Stimulated activated CD4-positive, alpha-beta T cell treated with anti-CD3 and anti-CD28 coated beads, Interleukin-1b, Interleukin-23, amount 100 ng/mL, for 1 hour (primary cell): ENCODE results near the gene CASP3.
"Not testable (repeated sequence)": the region's sequence is repeated elsewhere in the genome, so short reads cannot be mapped to it uniquely, and the experiment has no call there.

Experiments
- DNase-seq, 2 donors: peaks; one replicate each; pipeline ENCODE4 v3.0.0-alpha.2; 2020; ENCODE audit warnings: low read depth in 2 of 2

CASP3 gene

DNA sequence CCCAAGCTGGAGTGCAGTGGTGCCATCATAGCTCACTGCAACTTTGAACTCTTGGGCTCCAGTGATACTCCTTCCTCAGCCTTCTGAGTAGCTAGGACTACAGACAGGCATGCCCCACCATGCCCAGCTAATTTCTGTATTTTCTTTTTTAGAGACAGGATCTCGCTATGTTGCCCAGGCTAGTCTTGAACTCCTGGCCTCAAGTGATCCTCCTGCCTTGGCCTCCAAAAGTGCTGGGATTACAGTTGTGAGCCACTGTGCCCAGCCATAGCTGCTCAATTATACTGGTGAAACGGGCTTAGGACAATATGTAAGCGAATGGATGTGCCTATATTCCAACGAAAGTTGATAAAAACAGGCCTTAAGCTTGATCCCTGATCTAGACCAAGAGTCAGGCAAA, 13.1 kb downstream of the CASP3 start:
- DNase-seq: no peak

DNA sequence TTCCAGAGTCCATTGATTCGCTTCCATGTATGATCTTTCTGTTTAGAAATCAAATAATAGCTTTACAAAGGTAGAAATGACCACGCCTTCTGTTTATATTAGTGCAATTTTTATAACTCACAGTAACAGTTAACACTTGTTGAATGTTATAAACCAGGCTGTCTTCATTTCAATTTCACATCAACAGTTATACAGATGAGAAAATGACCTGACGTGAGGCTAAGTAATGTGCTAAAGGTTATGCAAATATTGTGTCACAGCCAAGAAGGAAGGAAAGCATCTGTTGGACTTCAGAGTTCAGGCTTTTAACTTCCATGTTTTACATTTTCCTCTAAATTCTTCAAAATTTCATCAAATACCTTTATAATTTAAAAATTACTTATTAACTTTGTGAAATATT, 13.9 kb downstream of the CASP3 start:
- DNase-seq: no peak

DNA sequence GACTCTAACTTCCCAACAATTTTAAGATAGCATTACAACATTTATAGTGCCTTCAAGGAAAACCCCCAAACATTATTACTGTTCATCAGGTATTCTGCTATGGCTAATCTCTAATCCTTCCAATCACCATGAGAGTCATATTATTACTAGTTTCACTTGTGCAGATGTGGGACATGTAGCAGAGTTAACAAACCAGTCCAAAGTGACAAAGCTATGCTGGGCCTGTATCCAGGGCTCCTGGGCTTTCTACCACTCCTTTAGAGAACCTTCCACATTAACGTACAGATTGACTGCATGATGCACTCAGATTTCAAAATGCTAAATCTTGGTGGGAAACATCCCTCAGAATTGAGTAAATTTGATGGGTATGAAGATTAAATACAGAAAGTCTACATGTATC, 16.4 kb downstream of the CASP3 start:
- no peak for DNase-seq

DNA sequence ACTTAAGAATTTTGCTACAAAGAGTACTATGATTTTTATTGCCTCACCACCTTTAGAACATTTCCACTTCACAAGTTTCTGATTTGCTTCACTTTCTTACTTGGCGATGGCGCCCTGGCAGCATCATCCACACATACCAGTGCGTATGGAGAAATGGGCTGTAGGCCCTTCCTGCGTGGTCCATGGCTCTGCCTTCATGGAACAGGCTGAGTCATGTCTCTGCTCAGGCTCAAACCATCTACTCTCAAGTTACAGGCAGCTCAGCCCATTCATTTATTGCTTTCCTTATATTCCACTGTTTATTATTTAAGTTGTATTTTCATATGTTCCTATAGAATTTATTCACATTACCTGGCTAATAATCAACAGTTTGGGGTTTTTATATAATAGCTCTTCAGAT, 21.1 kb downstream of the CASP3 start:
- no peak for DNase-seq

DNA sequence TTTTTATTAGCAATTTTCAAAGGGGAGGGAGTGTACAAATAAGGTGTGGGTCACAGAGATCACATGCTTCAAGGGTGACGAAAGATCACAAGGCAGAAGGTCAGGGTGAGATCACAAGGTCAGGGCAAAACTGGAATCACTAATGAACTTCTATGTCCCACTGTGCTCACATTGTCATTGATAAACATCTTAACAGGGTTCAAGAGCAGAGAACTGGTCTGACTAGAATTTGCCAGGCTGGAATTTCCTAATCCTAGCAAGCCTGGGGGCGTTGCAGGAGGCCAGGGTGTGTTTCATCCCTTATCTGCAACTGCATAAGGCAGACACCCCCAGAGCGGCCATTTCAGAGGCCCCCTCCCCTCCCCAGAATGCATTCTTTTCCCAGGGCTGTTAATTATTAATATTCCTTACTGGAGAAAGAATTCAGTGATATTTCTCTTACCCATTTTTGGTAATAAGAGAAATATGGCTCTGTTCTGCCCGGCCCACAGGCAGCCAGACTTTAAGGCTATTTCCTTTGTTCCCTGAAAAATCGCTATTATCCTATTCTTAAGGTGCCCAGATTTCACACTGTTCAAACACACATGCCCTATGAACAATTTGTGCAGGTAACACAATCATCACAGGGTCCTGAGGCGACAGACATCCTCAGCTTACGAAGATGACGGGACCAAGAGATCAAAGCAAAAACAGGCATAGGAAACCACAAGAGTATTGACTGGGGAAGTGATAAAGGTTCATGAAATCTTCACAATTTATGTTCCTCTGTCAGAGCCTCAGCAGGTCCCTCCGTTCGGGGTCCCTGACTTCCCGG, 23.3 kb downstream of the CASP3 start:
- DNase-seq: not testable (repeated sequence)

DNA sequence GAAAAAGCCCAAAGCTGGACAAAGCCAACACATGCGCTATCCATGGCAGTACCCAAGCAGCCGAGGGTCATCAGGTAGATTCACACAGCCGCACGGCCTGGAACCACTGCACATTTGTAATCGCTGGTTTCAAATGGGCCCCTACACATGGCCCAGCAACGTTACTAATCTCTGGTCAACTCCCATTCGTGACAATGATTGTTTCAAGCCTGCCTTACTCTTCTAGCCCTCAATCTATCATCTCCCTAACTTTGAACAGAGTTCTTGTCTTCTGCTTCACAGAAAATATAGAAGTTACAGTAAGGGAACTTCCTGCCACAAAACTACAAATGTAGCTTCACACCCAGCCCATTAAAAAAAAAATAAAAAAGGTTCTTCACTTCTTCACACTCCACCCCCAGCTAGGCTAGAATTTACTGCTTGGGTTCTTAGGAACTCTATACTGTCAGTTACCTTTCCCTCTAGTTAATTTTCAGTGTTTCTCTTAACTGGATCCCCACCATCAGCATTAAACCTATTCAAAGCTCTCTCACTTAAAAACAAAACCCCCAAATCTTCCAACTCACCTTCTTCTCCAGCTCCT, 24.2 kb downstream of the CASP3 start:
- no peak for DNase-seq

DNA sequence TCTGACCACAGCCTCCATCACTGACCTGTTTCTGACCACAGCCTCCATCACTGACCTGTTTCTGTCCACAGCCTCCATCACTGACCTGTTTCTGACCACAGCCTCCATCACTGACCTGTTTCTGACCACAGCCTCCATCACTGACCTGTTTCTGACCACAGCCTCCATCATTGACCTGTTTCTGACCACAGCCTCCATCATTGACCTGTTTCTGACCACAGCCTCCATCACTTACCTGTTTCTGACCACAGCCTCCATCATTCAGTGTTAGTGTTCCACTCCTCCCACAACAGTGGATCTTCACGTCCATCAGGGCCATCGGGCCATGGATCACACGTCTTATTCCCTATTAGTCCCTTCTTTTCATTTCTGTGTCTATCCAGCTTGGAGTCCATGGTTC, 24.7 kb downstream of the CASP3 start:
- DNase-seq: not testable (repeated sequence)

DNA sequence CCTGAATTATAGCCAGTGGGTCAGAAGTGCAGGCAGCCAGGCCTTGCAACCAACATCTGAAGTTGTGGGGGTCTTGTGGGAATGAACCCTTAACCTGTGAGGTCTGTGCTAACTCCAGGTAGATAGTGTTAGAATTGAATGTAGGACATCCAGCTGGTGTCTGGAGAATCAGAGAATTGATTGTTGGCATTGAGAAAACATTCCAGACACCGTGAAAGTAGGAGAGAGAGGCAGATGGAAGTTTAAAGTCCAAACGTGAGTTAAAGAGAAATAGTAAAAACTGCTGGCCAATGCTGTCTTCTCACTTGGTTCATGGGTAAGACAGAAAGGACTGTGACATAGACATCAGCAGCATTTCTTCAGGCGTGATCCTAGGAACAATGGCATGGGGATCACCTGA, 27.7 kb downstream of the CASP3 start:
- no peak for DNase-seq

DNA sequence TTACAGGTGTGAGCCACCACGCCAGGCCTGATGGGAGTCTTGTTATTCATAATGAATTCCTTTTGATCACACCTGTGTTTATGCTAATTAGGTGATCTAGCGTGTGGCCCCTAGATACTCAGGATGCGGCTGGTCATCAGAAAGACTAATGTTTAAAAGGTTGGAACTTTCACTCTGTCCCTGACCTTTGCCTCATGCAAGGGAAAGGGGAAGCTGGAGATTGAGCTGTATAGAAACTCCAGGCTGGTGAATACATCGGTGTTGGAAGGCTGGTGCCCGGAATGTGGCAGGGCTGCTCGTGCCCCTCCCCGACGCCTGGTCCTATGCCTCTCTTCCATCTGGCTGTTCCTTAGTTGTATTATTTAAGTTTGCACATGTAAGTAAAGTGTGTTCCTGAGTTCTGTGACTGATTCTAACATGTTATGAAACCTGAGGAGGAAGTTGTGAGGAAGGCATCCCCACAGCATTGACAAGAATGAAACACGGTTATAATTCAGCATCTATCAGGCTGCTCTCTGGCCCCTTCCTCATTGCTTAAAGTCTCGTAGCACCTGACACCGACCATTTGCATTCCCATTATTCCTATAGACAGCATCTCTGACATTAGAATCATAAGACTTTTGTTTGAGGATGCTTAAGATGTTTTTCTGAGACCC, 28.9 kb downstream of the CASP3 start:
- no peak for DNase-seq

DNA sequence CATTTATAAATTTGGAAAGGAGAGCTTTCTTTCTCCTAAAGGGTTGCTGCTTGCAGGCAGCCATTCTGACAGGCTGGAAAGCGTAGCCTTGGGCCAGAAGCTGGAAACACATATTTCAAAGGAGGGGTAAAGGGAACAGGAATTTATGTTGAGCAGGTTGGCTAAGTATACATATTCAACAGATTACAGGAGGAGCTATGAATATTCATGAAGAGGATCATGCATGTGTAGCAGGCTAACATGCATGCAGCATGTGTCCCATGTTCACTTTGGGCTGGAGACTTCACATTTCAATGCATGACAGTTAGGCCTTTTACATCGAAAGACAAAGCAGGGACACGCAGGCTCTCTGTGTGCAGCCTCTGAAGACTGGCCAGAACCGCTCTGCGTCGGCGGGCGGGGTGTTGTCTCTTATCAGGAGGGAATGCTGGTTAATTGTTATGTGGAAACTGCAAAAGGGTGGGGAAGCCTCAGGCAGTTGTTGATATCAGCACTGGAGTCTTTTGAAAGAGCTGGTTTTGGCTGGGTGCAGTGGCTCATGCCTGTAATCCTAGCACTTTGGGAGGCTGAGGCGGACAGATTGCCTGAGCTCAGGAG, 31.5 kb downstream of the CASP3 start:
- no peak for DNase-seq

DNA sequence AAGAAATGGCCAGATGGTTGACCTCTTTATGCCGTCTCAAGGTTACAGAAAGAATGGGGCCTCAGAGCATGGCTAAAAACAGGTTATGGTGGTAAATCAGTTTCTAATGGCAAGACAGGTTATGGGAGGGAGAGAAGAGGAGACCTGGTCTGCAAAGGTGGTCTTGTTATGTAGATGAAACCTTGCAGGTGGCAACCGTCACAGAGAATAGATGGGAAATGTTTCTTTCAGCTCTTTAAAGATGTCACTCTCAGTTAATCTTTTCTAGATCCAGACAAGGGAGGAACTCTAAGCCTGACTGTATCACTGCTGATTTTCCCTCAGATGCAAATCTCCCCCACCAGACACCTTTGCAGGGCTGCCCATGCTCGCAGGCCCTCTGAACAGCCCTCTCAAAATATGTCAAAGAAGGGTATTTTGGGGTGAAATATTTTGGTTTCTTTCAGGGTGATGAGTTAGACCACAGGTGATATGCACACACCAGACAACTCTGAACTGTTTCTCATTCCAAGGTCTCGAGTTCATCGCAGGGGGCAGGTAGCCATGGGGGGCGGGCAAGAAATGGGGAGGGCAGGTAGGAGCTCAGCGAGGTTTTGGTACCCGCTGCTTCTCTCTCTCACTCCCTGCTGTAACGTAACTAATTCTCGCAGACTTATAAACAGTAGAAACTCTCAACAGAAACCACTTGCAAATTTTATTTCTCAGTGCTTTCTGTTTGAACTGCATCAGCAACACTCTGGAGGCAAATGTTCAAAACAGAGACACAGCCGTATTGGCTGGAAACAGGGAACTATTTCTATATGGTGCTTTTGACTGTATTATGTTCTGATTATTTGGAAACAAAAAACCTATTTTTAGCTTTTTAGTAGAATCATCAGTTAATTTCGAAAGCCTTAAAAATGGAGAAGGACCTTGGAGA, 32.4 kb downstream of the CASP3 start:
- no peak for DNase-seq

DNA sequence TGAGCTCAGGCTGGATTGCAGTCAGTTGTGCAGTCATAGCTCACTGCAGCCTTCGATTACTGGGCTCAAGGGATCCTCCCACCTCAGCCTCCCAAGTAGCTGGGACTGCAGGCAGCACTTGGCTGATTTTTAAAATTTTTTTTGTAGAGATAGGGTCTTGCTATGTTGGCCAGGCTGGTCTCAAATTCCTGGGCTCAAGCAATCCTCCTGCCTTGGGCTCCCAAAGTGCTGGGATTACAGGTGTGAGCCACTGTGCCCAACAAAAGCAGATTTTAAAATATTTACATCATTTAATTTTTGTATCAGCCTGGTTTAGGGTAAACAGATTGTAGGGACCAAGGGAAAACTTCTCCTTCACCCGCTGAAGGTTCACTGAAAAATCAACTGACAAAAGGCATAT, 33.1 kb downstream of the CASP3 start:
- DNase-seq: not testable (repeated sequence)

DNA sequence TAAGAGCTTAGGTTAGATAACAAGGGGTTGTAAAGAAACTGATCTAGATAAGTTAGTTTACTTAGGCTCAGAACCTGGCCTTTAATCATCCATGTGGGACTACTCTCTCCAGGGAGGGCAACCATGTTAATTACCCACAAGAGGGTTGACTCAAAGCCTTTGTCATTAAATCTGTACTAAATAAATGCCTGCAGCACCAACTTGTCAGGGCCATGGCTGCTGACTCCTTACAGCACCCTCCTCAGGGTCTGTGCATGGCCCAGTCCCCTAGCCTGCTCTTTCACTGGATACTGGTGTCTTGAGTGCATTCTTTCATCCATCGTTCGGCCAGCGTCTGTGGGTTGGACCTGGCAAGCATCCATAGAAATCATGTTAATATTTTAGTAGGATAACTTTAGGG, 34.7 kb downstream of the CASP3 start:
- no peak for DNase-seq

DNA sequence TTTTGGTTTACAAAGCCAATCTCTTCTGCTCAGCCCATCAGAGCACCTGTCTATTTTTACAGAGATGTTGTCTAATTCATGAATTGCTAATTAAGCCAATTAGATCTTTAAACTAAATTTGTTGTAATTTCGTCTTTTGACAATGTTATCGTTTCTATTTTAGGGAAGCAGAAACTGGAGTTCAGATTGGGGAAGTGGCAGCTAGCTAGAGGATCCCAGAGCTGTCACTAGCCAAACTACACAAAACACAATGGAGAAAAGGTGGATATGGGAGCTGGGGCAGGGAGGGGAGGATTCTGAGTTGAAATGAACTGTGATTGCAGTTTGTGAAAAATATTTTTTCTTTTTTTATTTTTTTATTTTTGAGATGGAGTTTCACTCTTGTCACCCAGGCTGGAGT, 35.8 kb downstream of the CASP3 start:
- no peak for DNase-seq

DNA sequence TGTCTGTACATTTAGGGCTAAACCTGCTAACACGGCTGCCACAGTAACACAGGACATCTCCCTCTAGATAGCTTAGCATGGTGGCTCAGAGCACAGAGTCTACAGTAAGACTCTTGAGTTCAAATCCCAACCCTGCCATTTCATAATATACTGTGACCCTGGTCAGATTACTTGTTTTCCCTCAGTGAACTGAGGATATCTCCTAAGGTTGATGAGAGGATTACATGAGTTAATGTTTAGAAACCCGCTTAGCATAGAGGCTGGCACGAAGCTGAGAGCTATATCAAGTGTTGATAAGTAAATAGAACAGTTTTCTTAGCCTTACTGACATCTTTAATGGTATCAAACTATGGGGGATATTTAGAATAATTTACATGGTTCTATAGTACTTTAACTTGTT, 37.2 kb downstream of the CASP3 start:
- no peak for DNase-seq

DNA sequence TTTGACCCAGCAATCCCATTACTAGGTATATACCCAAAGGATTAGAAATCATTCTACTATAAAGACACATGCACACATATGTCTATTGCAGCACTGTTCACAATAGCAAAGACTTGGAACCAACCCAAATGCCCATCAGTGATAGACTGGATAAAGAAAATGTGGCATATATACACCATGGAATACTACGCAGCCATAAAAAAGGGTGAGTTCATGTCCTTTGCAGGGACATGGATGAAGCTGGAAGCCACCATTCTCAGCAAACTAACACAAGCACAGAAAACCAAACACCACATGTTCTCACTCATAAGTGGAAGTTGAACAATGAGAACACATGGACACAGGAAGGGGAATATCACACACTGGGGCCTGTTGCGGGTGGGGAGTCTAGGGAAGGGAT, 41.8 kb downstream of the CASP3 start:
- DNase-seq: not testable (repeated sequence)

DNA sequence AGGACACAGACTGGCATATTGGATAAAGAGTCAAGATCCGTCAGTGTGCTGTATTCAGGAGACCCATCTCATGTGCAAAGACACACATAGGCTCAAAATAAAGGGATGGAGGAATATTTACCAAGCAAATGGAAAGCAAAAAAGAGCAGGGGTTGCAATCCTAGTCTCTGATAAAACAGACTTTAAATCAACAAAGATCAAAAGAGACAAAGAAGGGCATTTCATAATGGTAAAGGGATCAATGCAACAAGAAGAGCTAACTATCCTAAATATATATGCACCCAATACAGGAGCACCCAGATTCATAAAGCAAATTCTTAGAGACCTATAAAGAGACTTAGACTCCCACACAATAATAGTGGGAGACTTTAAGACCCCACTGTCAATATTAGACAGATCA, 46.4 kb downstream of the CASP3 start:
- not testable (repeated sequence) for DNase-seq

DNA sequence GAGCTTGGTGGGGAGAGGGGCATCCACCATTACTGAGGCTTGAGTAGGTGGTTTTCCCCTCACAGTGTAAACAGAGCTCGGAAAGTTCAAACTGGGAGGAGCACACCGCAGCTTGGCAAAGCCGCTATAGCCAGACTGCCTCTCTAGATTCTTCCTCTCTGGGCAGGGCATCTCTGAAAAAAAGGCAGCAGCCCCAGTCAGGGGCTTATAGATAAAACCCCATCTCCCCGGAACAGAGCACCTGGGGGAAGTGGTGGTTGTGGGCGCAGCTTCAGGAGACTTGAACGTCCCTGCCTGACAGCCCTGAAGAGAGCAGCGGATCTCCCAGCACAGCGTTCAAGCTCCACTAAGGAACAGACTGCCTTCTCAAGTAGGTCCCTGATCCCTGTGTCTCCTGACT, 48.3 kb downstream of the CASP3 start:
- DNase-seq: not testable (repeated sequence)

DNA sequence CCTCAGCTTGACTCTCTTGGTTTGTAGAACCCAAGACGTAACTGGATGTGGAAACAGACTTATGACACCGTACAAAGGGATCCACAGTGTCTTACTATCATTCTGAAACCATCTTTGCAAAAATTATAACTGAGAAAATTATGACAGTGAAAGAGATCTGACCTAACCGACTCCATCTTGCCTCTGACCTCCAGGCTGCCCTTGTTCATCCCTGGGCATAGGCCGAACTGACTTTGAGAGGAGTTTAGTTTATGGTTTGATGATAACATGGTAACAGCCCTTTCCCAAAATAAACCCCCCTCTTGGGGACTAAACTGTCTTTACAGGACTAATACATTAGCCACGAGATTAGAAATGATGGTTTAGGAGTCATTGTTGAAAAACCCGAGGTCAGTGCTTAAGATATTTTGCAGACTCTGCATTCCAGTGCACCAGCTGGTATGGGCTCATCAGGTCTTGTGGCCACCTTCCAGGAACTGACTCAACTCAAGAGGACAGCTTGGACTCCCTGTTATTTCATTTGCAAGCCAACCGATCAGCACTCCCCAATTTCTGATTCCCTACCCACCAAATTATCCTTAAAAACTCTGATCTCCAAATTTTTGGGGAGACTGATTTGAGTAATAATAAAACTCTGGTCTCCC, 49.6 kb downstream of the CASP3 start:
- no peak for DNase-seq

DNA sequence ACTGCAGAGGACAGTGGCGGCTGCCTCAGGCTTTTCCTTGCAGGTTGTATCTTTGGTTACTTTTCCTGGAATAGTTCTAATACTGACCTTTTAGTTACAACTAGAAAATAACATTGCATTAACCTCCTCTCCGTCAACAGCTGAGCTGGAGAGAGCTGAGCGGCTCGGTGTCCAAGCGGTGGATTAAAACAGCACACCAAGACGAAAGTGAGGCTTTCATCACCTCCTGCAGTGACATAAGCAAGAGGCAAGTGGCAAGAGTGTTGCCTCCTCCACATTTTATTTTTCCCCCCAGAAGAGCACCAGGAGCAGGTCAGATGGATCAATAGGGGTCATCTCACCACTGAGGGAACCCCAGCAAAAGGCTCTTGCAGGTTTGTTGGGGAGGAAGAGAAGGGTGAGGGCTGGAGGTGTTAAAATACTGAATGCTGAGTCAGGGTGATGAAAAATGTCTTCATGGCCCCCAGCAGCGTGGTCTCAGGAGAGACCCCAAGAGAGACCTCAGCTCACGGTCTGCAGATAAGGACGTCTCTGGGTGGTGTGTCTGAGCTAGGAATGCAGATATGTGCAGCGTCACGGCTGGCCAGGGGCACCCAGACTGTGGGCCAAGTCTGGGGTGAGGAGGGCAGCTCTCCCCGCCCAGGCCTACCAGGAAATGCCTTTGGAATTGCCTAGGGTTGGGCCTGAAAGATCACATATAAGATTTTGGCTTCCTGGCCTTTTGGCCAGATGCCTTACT, 50.3 kb downstream of the CASP3 start:
- DNase-seq: no peak
